Measurements from ENCODE around the gene ATG14.
A peak's percentile ranks its signal among the peaks of the same experiment; 100 is the strongest.
"Not testable (repeated sequence)": the region's sequence is repeated elsewhere in the genome, so short reads cannot be mapped to it uniquely, and the experiment has no call there.

ATG14 gene

GRCh38 chr14:55383541-55384140, 28.0 kb downstream of the ATG14 start:
- H3K4me3 ChIP-seq (ENCODE audit: low read depth, low read length): no peak overlapping the region
- no peak for TF ChIP-seq CTCF (IDR thresholded peaks at IDR 0.05; ENCODE audit: low read depth, low read length)
- TF ChIP-seq MYC (IDR thresholded peaks at IDR 0.05; ENCODE audit: low read depth, low read length): no peak
- no peak for TF ChIP-seq POLR2A (IDR thresholded peaks at IDR 0.05; ENCODE audit: extremely low read depth, insufficient read length)
- TF ChIP-seq MAX (IDR thresholded peaks at IDR 0.05; ENCODE audit: low read depth, low read length): no peak
- no peak for DNase-seq (ENCODE audit: low read depth)

GRCh38 chr14:55383056-55383466, 28.6 kb downstream of the ATG14 start:
- H3K4me3 ChIP-seq (ENCODE audit: low read depth, low read length); DNase-seq (ENCODE audit: low read depth): not testable (repeated sequence)

- TF ChIP-seq CTCF (IDR thresholded peaks at IDR 0.05; ENCODE audit: low read depth, low read length) (no peak), MYC (IDR thresholded peaks at IDR 0.05; ENCODE audit: low read depth, low read length) (no peak), POLR2A (IDR thresholded peaks at IDR 0.05; ENCODE audit: extremely low read depth, insufficient read length) (no peak), MAX (IDR thresholded peaks at IDR 0.05; ENCODE audit: low read depth, low read length) (no peak)
- no peak for DNase-seq (ENCODE audit: low read depth)
- no peak overlapping the region for H3K4me3 ChIP-seq (ENCODE audit: low read depth, low read length)
These were observed 29.1 kb downstream of the ATG14 start for GRCh38 chr14:55382483-55382882.

GRCh38 chr14:55381561-55381960, 30.1 kb downstream of the ATG14 start:
- DNase-seq (ENCODE audit: low read depth): no peak
- TF ChIP-seq CTCF (IDR thresholded peaks at IDR 0.05; ENCODE audit: low read depth, low read length) (no peak), POLR2A (IDR thresholded peaks at IDR 0.05; ENCODE audit: extremely low read depth, insufficient read length) (no peak), MYC (IDR thresholded peaks at IDR 0.05; ENCODE audit: low read depth, low read length) (no peak), MAX (IDR thresholded peaks at IDR 0.05; ENCODE audit: low read depth, low read length) (no peak)
- no peak overlapping the region for H3K4me3 ChIP-seq (ENCODE audit: low read depth, low read length)

GRCh38 chr14:55381040-55381439, 30.6 kb downstream of the ATG14 start:
- TF ChIP-seq POLR2A (IDR thresholded peaks at IDR 0.05; ENCODE audit: extremely low read depth, insufficient read length): no peak
- TF ChIP-seq MAX (IDR thresholded peaks at IDR 0.05; ENCODE audit: low read depth, low read length): no peak
- no peak for TF ChIP-seq MYC (IDR thresholded peaks at IDR 0.05; ENCODE audit: low read depth, low read length)
- no peak for TF ChIP-seq CTCF (IDR thresholded peaks at IDR 0.05; ENCODE audit: low read depth, low read length)
- DNase-seq (ENCODE audit: low read depth): no peak
- H3K4me3 ChIP-seq (ENCODE audit: low read depth, low read length): no peak overlapping the region

GRCh38 chr14:55377236-55377635, 34.4 kb downstream of the ATG14 start:
- TF ChIP-seq MAX (IDR thresholded peaks at IDR 0.05; ENCODE audit: low read depth, low read length) (no peak), CTCF (IDR thresholded peaks at IDR 0.05; ENCODE audit: low read depth, low read length) (peak; percentile 24)
- DNase-seq (ENCODE audit: low read depth): no peak
- no peak overlapping the region for H3K4me3 ChIP-seq (ENCODE audit: low read depth, low read length)

Measured in NB4 (cell line).